Adipose tissue (tissue), 3 donors: ENCODE measurements around the gene IL1R2. TPM values are rescaled to one million over a fixed set of nuclear protein-coding genes. Genes with fewer than 3 reads are reported as not detected.
A peak's percentile ranks its signal among the peaks of the same experiment; 100 is the strongest.

Source experiments
- H3K27ac ChIP-seq: one replicate; pipeline ENCODE4 v1.5.1; 2013; ENCODE audit warnings: low read depth, low read length
- WGBS, 3 donors: extraction: QIAGEN DNeasy Blood & Tissue Kit; methylation state at CpG; one replicate each; pipeline ENCODE4 v1.1.7; 2013; 5-methylcytosine and 5-hydroxymethylcytosine counted together
- polyA plus RNA-seq, 3 donors: library from polyadenylated mRNA; stranded (reverse); fragments of 200-250 nt; gene quantifications; one replicate each; pipeline ENCODE4 v1.2.3, GENCODE V29; 2013
- donor health status: healthy with polysubstance abuse.
- donor health status: Bipolar disorder and iron deficiency.
- donor health status: healthy.

Gene IL1R2
- polyA plus RNA-seq, 3 donors: 6.9 to 42.7 (median 31.5) TPM

- no peak overlapping the region for H3K27ac ChIP-seq
- 71 to 77% (median 77%) methylated on average over 8 of the region's 8 CpGs for WGBS, 3 donors
These were observed 56.7 kb downstream of the IL1R2 start for GRCh38 chr2:102048465-102048864.

GRCh38 chr2:102049756-102050443 is 58.1 kb downstream of the IL1R2 start:
- WGBS, 3 donors: 34 to 64% (median 42%) methylated on average over 10 of the region's 10 CpGs
- peak overlapping the region; percentile 1 for H3K27ac ChIP-seq

- 26 to 60% (median 30%) methylated on average over 7 of the region's 7 CpGs for WGBS, 3 donors
- no peak overlapping the region for H3K27ac ChIP-seq
These were observed 59.2 kb downstream of the IL1R2 start for GRCh38 chr2:102050854-102051391.

GRCh38 chr2:102051692-102052277 is 60.0 kb downstream of the IL1R2 start:
- WGBS, 3 donors: 46 to 82% (median 61%) methylated on average over 7 of the region's 7 CpGs
- H3K27ac ChIP-seq: peak overlapping the region; percentile 60

GRCh38 chr2:102052365-102052764 is 60.6 kb downstream of the IL1R2 start:
- WGBS, 3 donors: 26 to 68% (median 30%) methylated on average over 4 of the region's 4 CpGs
- H3K27ac ChIP-seq: no peak overlapping the region

GRCh38 chr2:102053096-102053495 is 61.3 kb downstream of the IL1R2 start:
- 41 to 76% (median 44%) methylated on average over 8 of the region's 8 CpGs for WGBS, 3 donors
- no peak overlapping the region for H3K27ac ChIP-seq

- WGBS, 3 donors: 60 to 80% (median 62%) methylated on average over 5 of the region's 5 CpGs
- no peak overlapping the region for H3K27ac ChIP-seq
These were observed 63.7 kb downstream of the IL1R2 start for GRCh38 chr2:102055346-102055990.

GRCh38 chr2:102056079-102056581 is 64.4 kb downstream of the IL1R2 start:
- H3K27ac ChIP-seq: peak overlapping the region; percentile 4
- WGBS, 3 donors: 68 to 82% (median 74%) methylated on average over 3 of the region's 3 CpGs

GRCh38 chr2:102057502-102058292 is 65.9 kb downstream of the IL1R2 start:
- no peak overlapping the region for H3K27ac ChIP-seq
- WGBS, 3 donors: 74 to 77% (median 74%) methylated on average over 14 of the region's 14 CpGs

- H3K27ac ChIP-seq: no peak overlapping the region
- 87 to 93% (median 89%) methylated on average over 8 of the region's 8 CpGs for WGBS, 3 donors
These were observed 66.6 kb downstream of the IL1R2 start for GRCh38 chr2:102058293-102058833.

- WGBS, 3 donors: 58 to 67% (median 64%) methylated on average over 1 of the region's 1 CpG
- H3K27ac ChIP-seq: no peak overlapping the region
These were observed 67.4 kb downstream of the IL1R2 start for GRCh38 chr2:102059151-102059550.

GRCh38 chr2:102060047-102060446 is 68.3 kb downstream of the IL1R2 start:
- no peak overlapping the region for H3K27ac ChIP-seq
- WGBS, 3 donors: 75 to 84% (median 81%) methylated on average over 3 of the region's 3 CpGs

- H3K27ac ChIP-seq: no peak overlapping the region
- 83 to 93% (median 92%) methylated on average over 4 of the region's 4 CpGs for WGBS, 3 donors
These were observed 69.0 kb downstream of the IL1R2 start for GRCh38 chr2:102060792-102061191.

GRCh38 chr2:102061286-102061699 is 69.5 kb downstream of the IL1R2 start:
- no peak overlapping the region for H3K27ac ChIP-seq
- WGBS, 3 donors: 74 to 92% (median 80%) methylated on average over 7 of the region's 7 CpGs

GRCh38 chr2:102061962-102062795 is 70.4 kb downstream of the IL1R2 start:
- H3K27ac ChIP-seq: peak overlapping the region; percentile 99
- 55 to 68% (median 59%) methylated on average over 8 of the region's 8 CpGs for WGBS, 3 donors

GRCh38 chr2:102062802-102063201 is 71.0 kb downstream of the IL1R2 start:
- 21 to 58% (median 54%) methylated on average over 3 of the region's 3 CpGs for WGBS, 3 donors
- peak overlapping the region; percentile 99 for H3K27ac ChIP-seq

- peak overlapping the region; percentile 99 for H3K27ac ChIP-seq
- WGBS, 3 donors: 27 to 38% (median 30%) methylated on average over 6 of the region's 6 CpGs
These were observed 71.7 kb downstream of the IL1R2 start for GRCh38 chr2:102063487-102063911.
